Measurements from ENCODE around the gene CTSK. TPM values are rescaled to one million over a fixed set of nuclear protein-coding genes. Genes with fewer than 3 reads are reported as not detected.

Gene CTSK
- total RNA-seq, 4 donors from 2014 or later, result 16.1 to 76.2 (median 36.8) TPM

- intact Hi-C loops (cut with DNase I), result no loop called here
- WGBS, 2 donors, result 93 to 98% methylated on average over 4 of the region's 4 CpGs
- H3K4me1 ChIP-seq, result no peaks in the 10 kb centered on the region
- peaks cover 5 to 9% of the 10 kb centered on the region in 2 donors for H3K36me3 ChIP-seq
- no peak overlapping the region for H3K4me3 ChIP-seq (replicated peaks in 1 of 3)
- no peak for DNase-seq
- H3K27me3 ChIP-seq, result no peaks in the 10 kb centered on the region
- TF ChIP-seq CTCF (IDR thresholded peaks at IDR 0.05) (no peak), POLR2A (IDR thresholded peaks at IDR 0.05) (no peak)
- H3K9me3 ChIP-seq, result no peaks in the 10 kb centered on the region
- no peak overlapping the region for H3K27ac ChIP-seq
Observed at GRCh38 chr1:150791585-150791984, 16.5 kb downstream of the CTSK start.

GRCh38 chr1:150789396-150789795, 18.7 kb downstream of the CTSK start:
- Histone ChIP-seq H3K27me3 (no peaks in the 10 kb centered on the region), H3K36me3 (no peaks in the 10 kb centered on the region), H3K27ac (no peak overlapping the region), H3K9me3 (no peaks in the 10 kb centered on the region), H3K4me3 (replicated peaks in 1 of 3) (no peak overlapping the region), H3K4me1 (no peaks in the 10 kb centered on the region)
- DNase-seq, result no peak
- intact Hi-C loops (cut with DNase I), result no loop called here
- WGBS, 2 donors, result 73 to 82% methylated on average over 4 of the region's 4 CpGs
- TF ChIP-seq CTCF (IDR thresholded peaks at IDR 0.05) (no peak), POLR2A (IDR thresholded peaks at IDR 0.05) (no peak)

- 91 to 94% methylated on average over 4 of the region's 4 CpGs for WGBS, 2 donors
Observed at GRCh38 chr1:150788946-150789345, 19.1 kb downstream of the CTSK start.

GRCh38 chr1:150787455-150787854, 20.6 kb downstream of the CTSK start:
- Histone ChIP-seq H3K36me3 (no peaks in the 10 kb centered on the region), H3K4me3 (replicated peaks in 1 of 3) (no peak overlapping the region), H3K9me3 (no peaks in the 10 kb centered on the region), H3K27me3 (no peaks in the 10 kb centered on the region), H3K27ac (no peak overlapping the region), H3K4me1 (no peaks in the 10 kb centered on the region)
- intact Hi-C loops (cut with DNase I), result no loop called here
- no peak for DNase-seq
- TF ChIP-seq CTCF (IDR thresholded peaks at IDR 0.05) (no peak), POLR2A (IDR thresholded peaks at IDR 0.05) (no peak)

More at GRCh38 chr1:150788946-150789345, 19.1 kb downstream of the CTSK start:
- no peaks in the 10 kb centered on the region for H3K27me3 ChIP-seq
- H3K4me3 ChIP-seq (replicated peaks in 1 of 3), result no peak overlapping the region
- H3K27ac ChIP-seq, result no peak overlapping the region
- TF ChIP-seq CTCF (IDR thresholded peaks at IDR 0.05), result no peak
- no peak for TF ChIP-seq POLR2A (IDR thresholded peaks at IDR 0.05)
- H3K4me1 ChIP-seq, result no peaks in the 10 kb centered on the region
- DNase-seq, result no peak
- intact Hi-C loops (cut with DNase I), result no loop called here
- H3K9me3 ChIP-seq, result no peaks in the 10 kb centered on the region
- H3K36me3 ChIP-seq, result no peaks in the 10 kb centered on the region

GRCh38 chr1:150780510-150780909, 27.6 kb downstream of the CTSK start:
- DNase-seq, result no peak
- Histone ChIP-seq H3K27ac (no peak overlapping the region), H3K4me1 (no peaks in the 10 kb centered on the region), H3K4me3 (replicated peaks in 1 of 3) (no peak overlapping the region), H3K27me3 (no peaks in the 10 kb centered on the region), H3K36me3 (no peaks in the 10 kb centered on the region), H3K9me3 (no peaks in the 10 kb centered on the region)
- TF ChIP-seq CTCF (IDR thresholded peaks at IDR 0.05), result no peak
- TF ChIP-seq POLR2A (IDR thresholded peaks at IDR 0.05), result no peak
- intact Hi-C loops (cut with DNase I), result no loop called here
- WGBS, 2 donors, result 80% methylated on average over 3 of the region's 3 CpGs

Data from thyroid gland (tissue), 4 donors.